Trophoblast cell (in vitro differentiated cells and primary cell): Measurements from ENCODE around the gene ZNF839.

Experiments used
- DNase-seq, 2 donors: peaks; one replicate each; pipeline ENCODE4 v3.0.0-alpha.2; 2016
- H2AFZ ChIP-seq: 2 replicates; pipeline ENCODE4 v1.6.1; 2013; ENCODE audit warnings: low read length, moderate library complexity, mild to moderate bottlenecking; ENCODE audit not compliant: insufficient read depth, poor library complexity
- H2AK5ac ChIP-seq: 2 replicates; pipeline ENCODE4 v1.6.1; 2013; ENCODE audit warnings: mild to moderate bottlenecking, low read length
- H2BK120ac ChIP-seq: 2 replicates; pipeline ENCODE4 v1.6.1; 2013; ENCODE audit warnings: low read length, mild to moderate bottlenecking, moderate library complexity; ENCODE audit not compliant: insufficient read depth, poor library complexity
- H2BK12ac ChIP-seq: 2 replicates; pipeline ENCODE4 v1.6.1; 2013; ENCODE audit warnings: mild to moderate bottlenecking, low read length, moderate library complexity
- H2BK5ac ChIP-seq: 2 replicates; pipeline ENCODE4 v1.6.1; 2013; ENCODE audit warnings: low read length, low read depth, moderate library complexity, mild to moderate bottlenecking; ENCODE audit not compliant: poor library complexity
- H3K14ac ChIP-seq: 2 replicates; pipeline ENCODE4 v1.6.1; 2013; ENCODE audit warnings: mild to moderate bottlenecking, low read length
- H3K18ac ChIP-seq: 2 replicates; pipeline ENCODE4 v1.6.1; 2013; ENCODE audit warnings: mild to moderate bottlenecking, low read length
- H3K23ac ChIP-seq: 2 replicates; pipeline ENCODE4 v1.6.1; 2013; ENCODE audit warnings: low read length
- H3K27ac ChIP-seq: 2 replicates; pipeline ENCODE4 v1.5.1; 2013; ENCODE audit warnings: low read depth, mild to moderate bottlenecking, inconsistent platforms, low read length, moderate library complexity
- H3K27me3 ChIP-seq: 2 replicates; pipeline ENCODE4 v1.6.1; 2013; ENCODE audit warnings: inconsistent platforms, mild to moderate bottlenecking, low read length, moderate library complexity; ENCODE audit not compliant: insufficient read depth
- H3K36me3 ChIP-seq, 2 experiments: 1 replicate in 1 of 2; 2 replicates in 1 of 2; pipeline ENCODE4 v1.6.1; 2013; ENCODE audit warnings: low read length in 2 of 2, mild to moderate bottlenecking in 2 of 2, moderate library complexity in 1 of 2; ENCODE audit not compliant: insufficient read depth in 2 of 2, control insufficient read depth in 1 of 2
- H3K4ac ChIP-seq: 2 replicates; pipeline ENCODE4 v1.6.1; 2013; ENCODE audit warnings: low read depth, mild to moderate bottlenecking, low read length, moderate library complexity
- H3K4me1 ChIP-seq, 2 experiments: 1 replicate in 1 of 2; 2 replicates in 1 of 2; pipeline ENCODE4 v1.6.1; 2013; ENCODE audit warnings: low read length in 2 of 2, mild to moderate bottlenecking in 2 of 2, moderate library complexity in 1 of 2; ENCODE audit not compliant: insufficient read depth in 2 of 2, control insufficient read depth in 1 of 2
- H3K4me2 ChIP-seq: 2 replicates; pipeline ENCODE4 v1.6.1; 2013; ENCODE audit warnings: inconsistent platforms, mild to moderate bottlenecking, low read length, moderate library complexity
- H3K4me3 ChIP-seq: 2 replicates; pipeline ENCODE4 v1.5.1; 2013; ENCODE audit warnings: mild to moderate bottlenecking, low read depth, low read length, inconsistent platforms
- H3K79me1 ChIP-seq: one replicate; pipeline ENCODE4 v1.6.1; 2013; ENCODE audit warnings: low read length
- H3K79me2 ChIP-seq: 2 replicates; pipeline ENCODE4 v1.6.1; 2013; ENCODE audit warnings: low read length, mild to moderate bottlenecking; ENCODE audit not compliant: control insufficient read depth, insufficient read depth, poor library complexity
- H3K9ac ChIP-seq: 2 replicates; pipeline ENCODE4 v1.6.1; 2013; ENCODE audit warnings: mild to moderate bottlenecking, low read length
- H3K9me3 ChIP-seq: 2 replicates; pipeline ENCODE4 v1.6.1; 2013; ENCODE audit warnings: low read depth, mild to moderate bottlenecking, control low read depth, inconsistent platforms, low read length; ENCODE audit not compliant: insufficient read depth
- H4K12ac ChIP-seq: 2 replicates; pipeline ENCODE4 v1.6.1; 2013; ENCODE audit warnings: low read depth, mild to moderate bottlenecking, low read length, moderate library complexity
- H4K8ac ChIP-seq: 2 replicates; pipeline ENCODE4 v1.6.1; 2013; ENCODE audit warnings: low read depth, mild to moderate bottlenecking, low read length, moderate library complexity
- H4K91ac ChIP-seq: one replicate; pipeline ENCODE4 v1.6.1; 2013; ENCODE audit warnings: low read depth, mild to moderate bottlenecking, low read length, moderate library complexity
- WGBS: extraction: QIAGEN DNeasy Blood & Tissue Kit; methylation state at CpG from one replicate; pipeline ENCODE4 v1.1.7; 2013; ENCODE audit warnings: missing lambda C conversion rate; ENCODE audit not compliant: insufficient read length, insufficient coverage; ENCODE audit errors: extremely low coverage; 5-methylcytosine and 5-hydroxymethylcytosine counted together

The ZNF839 gene

GRCh38 chr14:102338724-102339123, 19.2 kb downstream of the ZNF839 start:
- no peak overlapping the region for H2BK5ac ChIP-seq
- no peak overlapping the region for H3K23ac ChIP-seq
- H2BK12ac ChIP-seq: no peak overlapping the region
- no peaks in the 10 kb centered on the region for H3K27me3 ChIP-seq
- H3K27ac ChIP-seq: no peak overlapping the region
- no peak overlapping the region for H2BK120ac ChIP-seq
- no peak overlapping the region for H3K18ac ChIP-seq
- H3K79me1 ChIP-seq: no peaks in the 10 kb centered on the region
- H2AFZ ChIP-seq: no peak overlapping the region
- H3K4me3 ChIP-seq: no peak overlapping the region
- no peak overlapping the region for H4K8ac ChIP-seq
- no CpG with 5 or more reads among the region's 9 CpGs for WGBS
- H3K4me2 ChIP-seq: no peak overlapping the region
- H3K9ac ChIP-seq: no peak overlapping the region
- peaks cover 37 to 39% of the 10 kb centered on the region in 2 experiments for H3K36me3 ChIP-seq
- no peaks in the 10 kb centered on the region for H3K9me3 ChIP-seq
- H3K14ac ChIP-seq: no peak overlapping the region
- no peak overlapping the region for H3K4ac ChIP-seq
- no peak overlapping the region for H4K12ac ChIP-seq
- no peak overlapping the region for H4K91ac ChIP-seq
- no peaks in the 10 kb centered on the region for H3K4me1 ChIP-seq
- H3K79me2 ChIP-seq: no peaks in the 10 kb centered on the region
- no peak for DNase-seq
- H2AK5ac ChIP-seq: no peak overlapping the region

- Histone ChIP-seq H2BK12ac (no peak overlapping the region), H2AK5ac (no peak overlapping the region), H3K27ac (no peak overlapping the region), H3K4me1 (no peaks in the 10 kb centered on the region), H4K91ac (no peak overlapping the region), H3K4me2 (no peak overlapping the region), H3K79me2 (no peaks in the 10 kb centered on the region), H3K4me3 (no peak overlapping the region), H2BK120ac (no peak overlapping the region), H3K27me3 (no peaks in the 10 kb centered on the region), H4K12ac (no peak overlapping the region), H3K18ac (no peak overlapping the region), H3K14ac (no peak overlapping the region), H3K9me3 (no peaks in the 10 kb centered on the region), H3K4ac (no peak overlapping the region), H3K23ac (no peak overlapping the region), H3K36me3 (peaks cover 42 to 45% of the 10 kb centered on the region in 2 experiments), H2AFZ (no peak overlapping the region), H3K79me1 (no peaks in the 10 kb centered on the region), H2BK5ac (no peak overlapping the region), H3K9ac (no peak overlapping the region), H4K8ac (no peak overlapping the region)
- DNase-seq: no peak
- WGBS: no CpG with 5 or more reads among the region's 8 CpGs
Observed at GRCh38 chr14:102341566-102341965, 22.0 kb downstream of the ZNF839 start.

- Histone ChIP-seq H4K91ac (no peak overlapping the region), H2AFZ (no peak overlapping the region), H4K12ac (no peak overlapping the region), H3K9me3 (no peaks in the 10 kb centered on the region), H3K4ac (no peak overlapping the region), H2BK120ac (no peak overlapping the region), H3K23ac (no peak overlapping the region), H3K27me3 (no peaks in the 10 kb centered on the region), H4K8ac (no peak overlapping the region), H2AK5ac (no peak overlapping the region), H3K36me3 (peaks cover 41 to 46% of the 10 kb centered on the region in 2 experiments), H3K4me1 (no peaks in the 10 kb centered on the region), H3K4me2 (no peak overlapping the region), H3K18ac (no peak overlapping the region), H3K9ac (no peak overlapping the region), H2BK5ac (no peak overlapping the region), H3K79me2 (no peaks in the 10 kb centered on the region), H3K27ac (no peak overlapping the region), H2BK12ac (no peak overlapping the region), H3K4me3 (no peak overlapping the region), H3K79me1 (no peaks in the 10 kb centered on the region), H3K14ac (no peak overlapping the region)
- WGBS: no CpG with 5 or more reads among the region's 5 CpGs
- DNase-seq: no peak
Observed at GRCh38 chr14:102342238-102342637, 22.7 kb downstream of the ZNF839 start.

- H3K4ac ChIP-seq: no peak overlapping the region
- no peak overlapping the region for H2BK12ac ChIP-seq
- H4K12ac ChIP-seq: no peak overlapping the region
- no peak overlapping the region for H3K27ac ChIP-seq
- no peak overlapping the region for H3K4me3 ChIP-seq
- no peak overlapping the region for H3K4me2 ChIP-seq
- H3K36me3 ChIP-seq: peaks cover 37 to 44% of the 10 kb centered on the region in 2 experiments
- no peak overlapping the region for H3K9ac ChIP-seq
- no peak overlapping the region for H2AK5ac ChIP-seq
- H3K14ac ChIP-seq: no peak overlapping the region
- H3K79me2 ChIP-seq: no peaks in the 10 kb centered on the region
- no peak overlapping the region for H4K91ac ChIP-seq
- DNase-seq: no peak
- H3K4me1 ChIP-seq: no peaks in the 10 kb centered on the region
- no peak overlapping the region for H2BK5ac ChIP-seq
- H3K9me3 ChIP-seq: no peaks in the 10 kb centered on the region
- no peaks in the 10 kb centered on the region for H3K79me1 ChIP-seq
- no peaks in the 10 kb centered on the region for H3K27me3 ChIP-seq
- H4K8ac ChIP-seq: no peak overlapping the region
- no peak overlapping the region for H3K18ac ChIP-seq
- no peak overlapping the region for H2AFZ ChIP-seq
- H2BK120ac ChIP-seq: no peak overlapping the region
- H3K23ac ChIP-seq: no peak overlapping the region
- WGBS: no CpG with 5 or more reads among the region's 7 CpGs
Observed at GRCh38 chr14:102344084-102344483, 24.5 kb downstream of the ZNF839 start.
